ENCODE measurements around the gene ST7.

Gene ST7

DNA sequence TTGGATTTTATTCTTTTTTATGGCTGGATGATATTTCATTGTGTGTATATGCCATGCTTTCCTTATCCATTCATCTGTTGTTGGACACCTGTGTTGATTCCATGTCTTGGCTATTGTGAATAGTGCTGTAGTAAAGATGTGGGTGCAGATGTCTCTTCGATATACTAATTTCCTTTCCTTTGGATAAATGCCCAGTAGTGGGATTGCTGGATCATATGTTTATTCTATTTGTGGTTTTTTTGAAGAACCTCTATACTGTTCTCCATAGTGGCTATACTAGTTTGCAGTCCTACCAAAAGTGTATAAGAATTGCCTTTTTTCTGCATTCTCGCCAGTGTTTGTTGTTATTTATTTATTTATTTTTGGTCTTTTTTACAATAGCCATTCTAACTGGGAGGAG is 209.8 kb downstream of the ST7 start:
- H3K4me3 ChIP-seq (ENCODE audit: low read depth, low read length) = no peak overlapping the region
- no peak for TF ChIP-seq CTCF (IDR thresholded peaks at IDR 0.05; ENCODE audit: low read depth, low read length)

GRCh38 chr7:117164620-117165019 is 211.3 kb downstream of the ST7 start:
- TF ChIP-seq CTCF (IDR thresholded peaks at IDR 0.05; ENCODE audit: low read depth, low read length) = no peak
- H3K4me3 ChIP-seq (ENCODE audit: low read depth, low read length) = no peak overlapping the region

DNA sequence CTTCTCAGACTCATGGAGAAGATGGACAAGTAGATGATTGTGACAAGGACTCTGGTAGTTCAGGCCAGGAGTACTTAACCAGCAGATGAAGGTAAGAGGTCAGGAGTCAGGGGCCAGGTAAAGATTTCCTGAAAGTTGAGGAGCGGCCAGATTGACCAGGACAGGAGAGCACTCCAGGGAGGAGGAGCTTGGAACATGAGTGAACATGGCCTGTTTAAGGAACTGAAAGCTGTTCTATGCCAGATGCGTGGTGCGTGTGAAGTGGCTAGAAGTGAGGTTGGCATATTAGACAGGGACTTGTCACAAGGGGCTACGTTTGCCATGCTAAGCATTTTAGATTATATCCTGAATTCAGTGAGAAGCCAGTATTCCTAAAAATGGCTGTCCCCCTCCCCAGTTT is 212.4 kb downstream of the ST7 start:
- no peak for TF ChIP-seq CTCF (IDR thresholded peaks at IDR 0.05; ENCODE audit: low read depth, low read length)
- no peak overlapping the region for H3K4me3 ChIP-seq (ENCODE audit: low read depth, low read length)

- no peak overlapping the region for H3K4me3 ChIP-seq (ENCODE audit: low read depth, low read length)
- TF ChIP-seq CTCF (IDR thresholded peaks at IDR 0.05; ENCODE audit: low read depth, low read length) = no peak
Observed at GRCh38 chr7:117169907-117170306, 216.6 kb downstream of the ST7 start.

DNA sequence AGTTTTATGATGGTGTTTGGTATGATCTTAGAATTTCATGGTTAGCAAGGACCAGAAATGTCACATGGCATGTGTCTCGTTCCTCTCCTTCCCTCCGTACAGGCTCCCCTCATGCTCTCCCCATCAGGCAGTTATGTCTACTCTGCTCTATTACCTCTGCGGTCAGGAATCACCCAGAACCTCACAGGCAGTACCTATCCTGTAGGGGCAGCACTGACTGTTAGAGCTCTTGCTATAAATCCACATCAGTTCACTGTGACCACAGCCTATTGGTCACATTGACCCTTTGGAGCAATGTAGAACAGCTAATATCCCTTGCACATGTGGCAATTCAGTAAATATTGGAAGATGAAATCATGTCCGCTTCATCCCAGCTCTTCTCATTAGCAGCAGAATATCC is 217.8 kb downstream of the ST7 start:
- H3K4me3 ChIP-seq (ENCODE audit: low read depth, low read length) = no peak overlapping the region
- no peak for TF ChIP-seq CTCF (IDR thresholded peaks at IDR 0.05; ENCODE audit: low read depth, low read length)

GRCh38 chr7:117172283-117172682 is 219.0 kb downstream of the ST7 start:
- TF ChIP-seq CTCF (IDR thresholded peaks at IDR 0.05; ENCODE audit: low read depth, low read length) = no peak
- no peak overlapping the region for H3K4me3 ChIP-seq (ENCODE audit: low read depth, low read length)

DNA sequence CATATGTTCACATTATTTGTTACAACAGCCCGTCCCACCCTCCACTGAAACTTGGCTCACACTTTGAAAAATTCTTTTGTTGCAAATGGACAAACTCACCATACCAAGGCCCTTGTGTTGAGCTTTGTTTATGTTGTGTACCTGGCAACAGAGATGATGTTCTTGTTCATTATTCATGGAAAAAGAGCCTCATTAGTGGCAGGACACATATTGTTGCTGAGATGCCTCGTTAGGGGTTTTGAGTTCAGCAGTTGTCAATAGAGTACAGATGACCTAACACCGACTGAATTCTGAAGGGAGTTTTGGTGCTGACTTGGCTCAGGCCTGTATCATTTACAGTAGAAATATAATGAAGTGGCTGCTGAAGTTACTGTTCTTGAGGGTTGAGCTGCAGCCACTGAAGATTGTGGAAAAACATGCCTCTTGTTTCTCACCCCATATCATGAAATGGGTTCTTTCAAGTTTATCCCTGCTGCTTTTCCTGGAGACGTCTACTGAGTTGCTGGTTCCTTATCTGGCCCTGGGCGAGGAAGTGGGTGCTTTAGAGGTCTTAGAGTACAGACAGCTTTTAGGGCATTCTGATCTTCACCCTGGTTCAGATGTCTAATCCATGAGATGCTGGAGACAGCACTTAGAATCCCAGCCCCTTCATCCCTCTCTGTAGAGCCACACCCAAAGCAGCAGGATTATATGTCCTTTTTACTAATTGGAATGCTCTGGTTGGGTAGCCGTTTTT is 219.9 kb downstream of the ST7 start:
- TF ChIP-seq CTCF (IDR thresholded peaks at IDR 0.05; ENCODE audit: low read depth, low read length) = no peak
- H3K4me3 ChIP-seq (ENCODE audit: low read depth, low read length) = no peak overlapping the region
